ENCODE measurements around the gene BCAR3. TPM values are rescaled to one million over a fixed set of nuclear protein-coding genes. Genes with fewer than 3 reads are reported as not detected.

BCAR3 gene
- total RNA-seq, 1 experiment from 2014 or later, result 33.9 TPM

DNA sequence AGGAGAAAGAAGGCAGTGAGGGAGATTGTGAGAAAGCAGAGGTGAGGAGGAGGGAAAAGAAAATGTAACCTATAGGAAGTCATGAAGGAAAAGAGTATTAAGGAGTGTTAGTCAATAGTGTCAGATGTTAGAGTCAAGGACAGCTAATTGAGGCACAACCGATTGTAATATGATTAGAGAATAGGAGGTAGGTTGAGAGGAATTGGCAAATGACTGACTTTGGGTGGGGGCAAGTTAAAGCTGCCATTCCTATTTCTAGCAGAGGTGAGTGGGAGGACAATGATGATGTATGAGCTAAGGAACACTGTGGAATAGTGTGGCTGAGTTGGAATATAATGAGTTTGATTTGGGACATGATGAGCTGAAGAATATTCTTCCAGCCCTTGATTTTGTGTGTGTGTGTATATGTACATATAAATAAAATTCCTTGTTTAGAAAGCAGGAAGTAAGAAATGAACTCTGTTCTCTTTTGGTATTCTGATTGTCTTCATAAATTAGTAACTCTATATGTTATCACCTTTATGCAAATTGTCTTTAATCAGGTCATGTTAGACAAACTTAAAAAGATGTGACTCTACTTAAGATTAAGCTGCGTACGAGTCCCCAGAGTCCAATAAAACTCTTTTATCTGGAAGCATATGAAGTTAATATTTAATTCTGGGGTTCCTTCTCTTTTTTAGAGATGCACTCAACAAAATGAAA lies 135.3 kb downstream of the BCAR3 start:
- Histone ChIP-seq H3K4me1 (ENCODE audit: control insufficient read depth, insufficient read depth, low read length) (no peaks in the 10 kb centered on the region), H3K36me3 (ENCODE audit: control insufficient read depth, insufficient read depth, low read length) (peaks cover 9% of the 10 kb centered on the region), H3K27ac (ENCODE audit: low read length) (no peak overlapping the region), H3K4me3 (ENCODE audit: low read depth in 2 of 2, low read length in 2 of 2) (no peak overlapping the region), H3K27me3 (ENCODE audit: control insufficient read depth, insufficient read depth, low read length) (no peaks in the 10 kb centered on the region), H3K9me3 (ENCODE audit: control insufficient read depth, insufficient read depth, low read depth, low read length) (no peaks in the 10 kb centered on the region)
- TF ChIP-seq SIN3A (IDR thresholded peaks at IDR 0.05; ENCODE audit: borderline replicate concordance, insufficient read depth, low read depth, low read length) (no peak), POLR2AphosphoS5 (IDR thresholded peaks at IDR 0.05; ENCODE audit: low read depth, low read length) (no peak), TCF7L2 (IDR thresholded peaks at IDR 0.05; ENCODE audit: low read depth, low read length) (no peak)
- TF ChIP-seq, protein P1, sequence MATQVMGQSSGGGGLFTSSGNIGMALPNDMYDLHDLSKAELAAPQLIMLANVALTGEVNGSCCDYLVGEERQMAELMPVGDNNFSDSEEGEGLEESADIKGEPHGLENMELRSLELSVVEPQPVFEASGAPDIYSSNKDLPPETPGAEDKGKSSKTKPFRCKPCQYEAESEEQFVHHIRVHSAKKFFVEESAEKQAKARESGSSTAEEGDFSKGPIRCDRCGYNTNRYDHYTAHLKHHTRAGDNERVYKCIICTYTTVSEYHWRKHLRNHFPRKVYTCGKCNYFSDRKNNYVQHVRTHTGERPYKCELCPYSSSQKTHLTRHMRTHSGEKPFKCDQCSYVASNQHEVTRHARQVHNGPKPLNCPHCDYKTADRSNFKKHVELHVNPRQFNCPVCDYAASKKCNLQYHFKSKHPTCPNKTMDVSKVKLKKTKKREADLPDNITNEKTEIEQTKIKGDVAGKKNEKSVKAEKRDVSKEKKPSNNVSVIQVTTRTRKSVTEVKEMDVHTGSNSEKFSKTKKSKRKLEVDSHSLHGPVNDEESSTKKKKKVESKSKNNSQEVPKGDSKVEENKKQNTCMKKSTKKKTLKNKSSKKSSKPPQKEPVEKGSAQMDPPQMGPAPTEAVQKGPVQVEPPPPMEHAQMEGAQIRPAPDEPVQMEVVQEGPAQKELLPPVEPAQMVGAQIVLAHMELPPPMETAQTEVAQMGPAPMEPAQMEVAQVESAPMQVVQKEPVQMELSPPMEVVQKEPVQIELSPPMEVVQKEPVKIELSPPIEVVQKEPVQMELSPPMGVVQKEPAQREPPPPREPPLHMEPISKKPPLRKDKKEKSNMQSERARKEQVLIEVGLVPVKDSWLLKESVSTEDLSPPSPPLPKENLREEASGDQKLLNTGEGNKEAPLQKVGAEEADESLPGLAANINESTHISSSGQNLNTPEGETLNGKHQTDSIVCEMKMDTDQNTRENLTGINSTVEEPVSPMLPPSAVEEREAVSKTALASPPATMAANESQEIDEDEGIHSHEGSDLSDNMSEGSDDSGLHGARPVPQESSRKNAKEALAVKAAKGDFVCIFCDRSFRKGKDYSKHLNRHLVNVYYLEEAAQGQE (IDR thresholded peaks at IDR 0.05; ENCODE audit: insufficient read depth in 1 of 2, low read depth in 2 of 2, low read length in 1 of 2), result no peak
- TF ChIP-seq, protein P2, sequence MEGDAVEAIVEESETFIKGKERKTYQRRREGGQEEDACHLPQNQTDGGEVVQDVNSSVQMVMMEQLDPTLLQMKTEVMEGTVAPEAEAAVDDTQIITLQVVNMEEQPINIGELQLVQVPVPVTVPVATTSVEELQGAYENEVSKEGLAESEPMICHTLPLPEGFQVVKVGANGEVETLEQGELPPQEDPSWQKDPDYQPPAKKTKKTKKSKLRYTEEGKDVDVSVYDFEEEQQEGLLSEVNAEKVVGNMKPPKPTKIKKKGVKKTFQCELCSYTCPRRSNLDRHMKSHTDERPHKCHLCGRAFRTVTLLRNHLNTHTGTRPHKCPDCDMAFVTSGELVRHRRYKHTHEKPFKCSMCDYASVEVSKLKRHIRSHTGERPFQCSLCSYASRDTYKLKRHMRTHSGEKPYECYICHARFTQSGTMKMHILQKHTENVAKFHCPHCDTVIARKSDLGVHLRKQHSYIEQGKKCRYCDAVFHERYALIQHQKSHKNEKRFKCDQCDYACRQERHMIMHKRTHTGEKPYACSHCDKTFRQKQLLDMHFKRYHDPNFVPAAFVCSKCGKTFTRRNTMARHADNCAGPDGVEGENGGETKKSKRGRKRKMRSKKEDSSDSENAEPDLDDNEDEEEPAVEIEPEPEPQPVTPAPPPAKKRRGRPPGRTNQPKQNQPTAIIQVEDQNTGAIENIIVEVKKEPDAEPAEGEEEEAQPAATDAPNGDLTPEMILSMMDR (IDR thresholded peaks at IDR 0.05), result no peak
- DNase-seq (ENCODE audit: low read depth, low spot score) (no peak), ATAC-seq (no peak)
- POLR2A ChIA-PET, result interaction anchor here (0.6 kb wide), 1 partner anchor 12 kb away, joined by 3 read pairs; no protein-coding TSS in a partner anchor
- intact Hi-C loops (cut with micrococcal nuclease; ENCODE audit: unreplicated experiment), result loop anchor here (10.0 kb wide), 1 partner anchor 102 kb away; the partner anchor contains the start of gene FNBP1L
- in situ Hi-C loops (cut with HindIII; ENCODE audit: low pct_unique_long_range_greater_than_20kb, low sequenced_read_pairs), result no loop called here
- no TSS peak for BruUV-seq (replicated peaks)
- CTCF ChIA-PET, result interaction anchor here (0.5 kb wide), 1 partner anchor 122 kb away, joined by 4 read pairs; no protein-coding TSS in a partner anchor

DNA sequence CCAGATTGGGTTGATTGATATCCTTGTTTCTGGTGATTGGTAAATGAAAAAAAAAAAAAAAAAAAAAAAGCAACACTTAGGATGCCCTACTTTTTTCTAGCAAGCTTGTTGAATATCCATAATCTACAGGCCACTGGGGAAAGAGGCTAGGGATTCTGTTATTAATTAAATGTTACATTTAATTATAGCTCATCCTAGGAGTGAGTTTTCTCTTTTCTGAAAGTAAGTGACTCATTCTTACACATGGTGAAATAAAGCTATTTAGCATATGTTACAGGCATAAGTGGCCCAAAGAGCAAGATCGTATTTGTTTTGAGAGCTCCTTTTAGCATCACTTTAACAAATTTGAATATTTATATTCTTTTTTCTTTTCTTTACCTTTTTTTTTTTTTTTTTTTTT lies 139.2 kb downstream of the BCAR3 start:
- POLR2A ChIA-PET, result interaction anchor here (0.6 to 0.7 kb wide), 2 partner anchors 36 to 114 kb away, joined by 6 to 7 read pairs; no protein-coding TSS in a partner anchor
- in situ Hi-C loops (cut with HindIII; ENCODE audit: low pct_unique_long_range_greater_than_20kb, low sequenced_read_pairs), result no loop called here

More for the DNA sequence above, 139.2 kb downstream of the BCAR3 start:
- intact Hi-C loops (cut with micrococcal nuclease; ENCODE audit: unreplicated experiment), result loop anchor here (10.0 kb wide), 1 partner anchor 98 kb away; the partner anchor contains the start of gene FNBP1L
- CTCF ChIA-PET, result interaction anchor here (0.6 to 0.7 kb wide), 2 partner anchors 122 to 462 kb away, joined by 3 to 7 read pairs; no protein-coding TSS in a partner anchor
- no TSS peak for BruUV-seq (replicated peaks)
- H3K4me1 ChIP-seq (ENCODE audit: control insufficient read depth, insufficient read depth, low read length), result no peaks in the 10 kb centered on the region
- TF ChIP-seq, protein P1 (IDR thresholded peaks at IDR 0.05; ENCODE audit: insufficient read depth in 1 of 2, low read depth in 2 of 2, low read length in 1 of 2), result no peak
- TF ChIP-seq POLR2AphosphoS5 (IDR thresholded peaks at IDR 0.05; ENCODE audit: low read depth, low read length) (no peak), SIN3A (IDR thresholded peaks at IDR 0.05; ENCODE audit: borderline replicate concordance, insufficient read depth, low read depth, low read length) (no peak), TCF7L2 (IDR thresholded peaks at IDR 0.05; ENCODE audit: low read depth, low read length) (no peak)
- TF ChIP-seq, protein P2 (IDR thresholded peaks at IDR 0.05), result no peak
- H3K27ac ChIP-seq (ENCODE audit: low read length), result no peak overlapping the region
- H3K4me3 ChIP-seq (ENCODE audit: low read depth in 2 of 2, low read length in 2 of 2), result no peak overlapping the region
- no peaks in the 10 kb centered on the region for H3K27me3 ChIP-seq (ENCODE audit: control insufficient read depth, insufficient read depth, low read length)
- ATAC-seq (no peak), DNase-seq (ENCODE audit: low read depth, low spot score) (no peak)
- peaks cover 4% of the 10 kb centered on the region for H3K36me3 ChIP-seq (ENCODE audit: control insufficient read depth, insufficient read depth, low read length)
- no peaks in the 10 kb centered on the region for H3K9me3 ChIP-seq (ENCODE audit: control insufficient read depth, insufficient read depth, low read depth, low read length)

All from Panc1 (cell line).